ENCODE results near the gene SEMA3D.

DNA sequence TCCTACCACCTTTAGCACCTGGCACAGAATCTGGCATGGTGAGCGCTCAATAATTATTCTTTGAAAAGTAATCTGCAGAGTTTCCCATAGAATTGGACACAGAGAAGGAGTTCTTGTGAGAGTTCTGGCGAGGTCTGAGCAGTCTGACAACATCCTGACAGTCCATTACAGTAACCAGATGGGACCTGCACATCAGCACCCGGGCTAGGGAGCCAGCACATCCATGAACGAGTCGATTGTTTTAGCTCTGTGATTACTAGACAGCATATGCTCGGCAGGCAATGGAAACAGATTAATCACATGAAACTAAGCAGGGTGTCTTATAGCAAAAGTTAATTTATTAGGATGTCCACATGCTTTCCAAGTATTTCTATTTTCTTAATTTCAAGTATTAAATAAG is 96.7 kb downstream of the SEMA3D start:
- TF ChIP-seq, protein P1, sequence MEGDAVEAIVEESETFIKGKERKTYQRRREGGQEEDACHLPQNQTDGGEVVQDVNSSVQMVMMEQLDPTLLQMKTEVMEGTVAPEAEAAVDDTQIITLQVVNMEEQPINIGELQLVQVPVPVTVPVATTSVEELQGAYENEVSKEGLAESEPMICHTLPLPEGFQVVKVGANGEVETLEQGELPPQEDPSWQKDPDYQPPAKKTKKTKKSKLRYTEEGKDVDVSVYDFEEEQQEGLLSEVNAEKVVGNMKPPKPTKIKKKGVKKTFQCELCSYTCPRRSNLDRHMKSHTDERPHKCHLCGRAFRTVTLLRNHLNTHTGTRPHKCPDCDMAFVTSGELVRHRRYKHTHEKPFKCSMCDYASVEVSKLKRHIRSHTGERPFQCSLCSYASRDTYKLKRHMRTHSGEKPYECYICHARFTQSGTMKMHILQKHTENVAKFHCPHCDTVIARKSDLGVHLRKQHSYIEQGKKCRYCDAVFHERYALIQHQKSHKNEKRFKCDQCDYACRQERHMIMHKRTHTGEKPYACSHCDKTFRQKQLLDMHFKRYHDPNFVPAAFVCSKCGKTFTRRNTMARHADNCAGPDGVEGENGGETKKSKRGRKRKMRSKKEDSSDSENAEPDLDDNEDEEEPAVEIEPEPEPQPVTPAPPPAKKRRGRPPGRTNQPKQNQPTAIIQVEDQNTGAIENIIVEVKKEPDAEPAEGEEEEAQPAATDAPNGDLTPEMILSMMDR (IDR thresholded peaks at IDR 0.05), result no peak
- TF ChIP-seq POLR2A (IDR thresholded peaks at IDR 0.05), result no peak

Measured in esophagus squamous epithelium (tissue), 4 donors.